ENCODE data around the gene MYO15A. TPM values are rescaled to one million over a fixed set of nuclear protein-coding genes. Genes with fewer than 3 reads are reported as not detected.

Gene MYO15A
- total RNA-seq, 4 donors from 2014 or later: 0.30 to 0.68 (median 0.50) TPM

GRCh38 chr17:18143044-18143936 lies 34.7 kb downstream of the MYO15A start:
- no peak for TF ChIP-seq POLR2A (IDR thresholded peaks at IDR 0.05)
- no peak for TF ChIP-seq CTCF (IDR thresholded peaks at IDR 0.05)
- WGBS, 2 donors: 61 to 74% methylated on average over 18 of the region's 18 CpGs
- no peak for DNase-seq (ENCODE audit: low spot score in 2 of 2)
- intact Hi-C loops (cut with DNase I; ENCODE audit: low total_unique reads): no loop called here
- H3K4me3 ChIP-seq (ENCODE audit: low read depth, poor library complexity, severe bottlenecking): no peak overlapping the region

GRCh38 chr17:18144261-18144660 lies 35.7 kb downstream of the MYO15A start:
- intact Hi-C loops (cut with DNase I; ENCODE audit: low total_unique reads): no loop called here
- WGBS, 2 donors: 77 to 84% methylated on average over 4 of the region's 4 CpGs
- no peak for DNase-seq (ENCODE audit: low spot score in 2 of 2)
- TF ChIP-seq CTCF (IDR thresholded peaks at IDR 0.05): no peak
- no peak for TF ChIP-seq POLR2A (IDR thresholded peaks at IDR 0.05)
- no peak overlapping the region for H3K4me3 ChIP-seq (ENCODE audit: low read depth, poor library complexity, severe bottlenecking)

- DNase-seq (ENCODE audit: low spot score in 2 of 2): no peak
- intact Hi-C loops (cut with DNase I; ENCODE audit: low total_unique reads): no loop called here
- WGBS, 2 donors: 95 to 100% methylated on average over 1 of the region's 1 CpG
Observed at GRCh38 chr17:18144855-18145254, 36.3 kb downstream of the MYO15A start.

GRCh38 chr17:18145811-18146210 lies 37.3 kb downstream of the MYO15A start:
- TF ChIP-seq CTCF (IDR thresholded peaks at IDR 0.05) (no peak), POLR2A (IDR thresholded peaks at IDR 0.05) (no peak)
- no peak for DNase-seq (ENCODE audit: low spot score in 2 of 2)
- H3K4me3 ChIP-seq (ENCODE audit: low read depth, poor library complexity, severe bottlenecking): no peak overlapping the region
- intact Hi-C loops (cut with DNase I; ENCODE audit: low total_unique reads): no loop called here
- 85% methylated on average over 11 to 13 of the region's 13 CpGs for WGBS, 2 donors

More at GRCh38 chr17:18144855-18145254, 36.3 kb downstream of the MYO15A start:
- H3K4me3 ChIP-seq (ENCODE audit: low read depth, poor library complexity, severe bottlenecking): no peak overlapping the region
- TF ChIP-seq CTCF (IDR thresholded peaks at IDR 0.05) (no peak), POLR2A (IDR thresholded peaks at IDR 0.05) (no peak)

- 98 to 100% methylated on average over 2 of the region's 2 CpGs for WGBS, 2 donors
- TF ChIP-seq POLR2A (IDR thresholded peaks at IDR 0.05) (no peak), CTCF (IDR thresholded peaks at IDR 0.05) (no peak)
- intact Hi-C loops (cut with DNase I; ENCODE audit: low total_unique reads): no loop called here
Observed at GRCh38 chr17:18146259-18146658, 37.7 kb downstream of the MYO15A start.

More at GRCh38 chr17:18146259-18146658, 37.7 kb downstream of the MYO15A start:
- no peak overlapping the region for H3K4me3 ChIP-seq (ENCODE audit: low read depth, poor library complexity, severe bottlenecking)
- DNase-seq (ENCODE audit: low spot score in 2 of 2): no peak
